Neural progenitor cell (in vitro differentiated cells): ENCODE measurements around the gene ZNF219. TPM values are rescaled to one million over a fixed set of nuclear protein-coding genes. Genes with fewer than 3 reads are reported as not detected.

Experiments
- DNase-seq: peaks from one replicate; pipeline ENCODE4 v3.0.0-alpha.2; 2016; ENCODE audit warnings: low spot score
- H2AFZ ChIP-seq: fragments of 200-600 bp; sonication (generic); replicated peaks from 2 replicates; pipeline ENCODE4 v1.6.1; 2016; ENCODE audit warnings: antibody characterized with exemption
- H3F3A ChIP-seq: fragments of 200-600 bp; sonication (generic); 2 replicates; pipeline ENCODE4 v1.6.1; 2016; ENCODE audit warnings: antibody characterized with exemption, low read depth
- H3K27ac ChIP-seq: fragments of 200-600 bp; sonication (generic); 2 replicates; pipeline ENCODE4 v1.5.1; 2016; ENCODE audit warnings: mild to moderate bottlenecking
- H3K27me3 ChIP-seq: fragments of 200-600 bp; sonication (generic); 2 replicates; pipeline ENCODE4 v1.6.1; 2016; ENCODE audit warnings: mild to moderate bottlenecking, moderate library complexity
- H3K36me3 ChIP-seq: fragments of 200-600 bp; sonication (generic); 2 replicates; pipeline ENCODE4 v1.5.1; 2016
- H3K4me1 ChIP-seq: fragments of 200-600 bp; sonication (generic); 2 replicates; pipeline ENCODE4 v1.6.1; 2016; ENCODE audit warnings: mixed run types
- H3K4me2 ChIP-seq: fragments of 200-600 bp; sonication (generic); 2 replicates; pipeline ENCODE4 v1.6.1; 2016
- H3K4me3 ChIP-seq: fragments of 200-600 bp; sonication (generic); 2 replicates; pipeline ENCODE4 v1.5.1; 2016
- H3K79me2 ChIP-seq: fragments of 200-600 bp; sonication (generic); 2 replicates; pipeline ENCODE4 v1.6.1; 2016; ENCODE audit warnings: low read depth
- H3K9ac ChIP-seq: fragments of 200-600 bp; sonication (generic); 2 replicates; pipeline ENCODE4 v1.6.1; 2016
- H3K9me3 ChIP-seq: fragments of 200-600 bp; sonication (generic); 2 replicates; pipeline ENCODE4 v1.5.1; 2016; ENCODE audit warnings: low read depth
- H4K20me1 ChIP-seq: fragments of 200-600 bp; sonication (generic); 2 replicates; pipeline ENCODE4 v1.6.1; 2016; ENCODE audit warnings: low read depth
- H3K27ac Mint-ChIP-seq: 3 replicates; pipeline ENCODE4 v1.8.0; 2021; ENCODE audit warnings: mixed read lengths
- H3K27me3 Mint-ChIP-seq: 2 replicates; pipeline ENCODE4 v1.8.0; 2022; ENCODE audit warnings: low read depth, mild to moderate bottlenecking, inconsistent platforms, moderate library complexity, mixed read lengths; ENCODE audit not compliant: insufficient read depth
- H3K36me3 Mint-ChIP-seq: 3 replicates; pipeline ENCODE4 v1.8.0; 2021; ENCODE audit warnings: mixed read lengths
- H3K4me1 Mint-ChIP-seq: 3 replicates; pipeline ENCODE4 v1.8.0; 2021; ENCODE audit warnings: mixed read lengths
- H3K4me3 Mint-ChIP-seq: 3 replicates; pipeline ENCODE4 v1.8.0; 2021; ENCODE audit warnings: mild to moderate bottlenecking, moderate library complexity, mixed read lengths
- H3K9me3 Mint-ChIP-seq: 3 replicates; pipeline ENCODE4 v1.8.0; 2020; ENCODE audit warnings: mixed read lengths
- EZH2 ChIP-seq: fragments of 200-600 bp; sonication (generic); IDR thresholded peaks from 2 replicates; pipeline ENCODE4 v1.6.1; 2017; ENCODE audit warnings: antibody characterized with exemption, mild to moderate bottlenecking, moderate library complexity
- EZH2phosphoT487 ChIP-seq: fragments of 200-600 bp; sonication (generic); IDR thresholded peaks from 2 replicates; pipeline ENCODE4 v1.6.1; 2017; ENCODE audit warnings: antibody characterized with exemption
- total RNA-seq: library from RNA; depleted of rRNA; stranded (reverse); fragments of >200 nt; gene quantifications from 2 replicates; pipeline ENCODE4 v1.2.3, GENCODE V29; 2015; ENCODE audit warnings: low replicate concordance
- TF ChIP-seq, protein P1 (sequence below): fragments of 200-600 bp; sonication (generic); IDR thresholded peaks from 2 replicates; pipeline ENCODE4 v1.5.1; 2017; ENCODE audit warnings: antibody characterized with exemption, mild to moderate bottlenecking

Gene ZNF219
- total RNA-seq, 1 donor from 2014 or later: 46.2 TPM

DNA sequence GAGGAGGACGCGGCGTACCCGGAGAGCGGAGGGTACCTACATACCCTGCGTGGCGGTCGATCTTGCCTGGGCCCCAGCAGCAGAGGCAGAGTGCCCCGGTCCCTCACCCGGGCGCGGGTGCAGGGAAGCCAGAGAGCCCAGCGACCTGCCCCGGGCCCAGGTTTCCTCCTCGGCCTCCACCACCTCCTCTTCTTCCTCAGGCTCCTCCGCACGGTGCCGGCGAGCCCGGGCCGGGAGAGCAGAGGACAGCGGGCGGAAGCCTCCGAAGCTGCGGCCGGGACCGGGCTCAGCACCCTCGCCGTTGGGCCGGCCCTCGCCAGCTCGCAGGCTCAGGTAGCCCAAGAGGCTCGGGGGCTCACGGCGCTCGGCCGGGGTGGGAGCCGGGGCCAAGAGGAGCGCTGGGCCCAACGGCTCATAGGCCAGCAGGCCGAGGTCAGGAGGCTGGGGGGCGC, 6.6 kb downstream of the ZNF219 start:
- Histone ChIP-seq H3K9ac (no peak overlapping the region), H3K4me3 (peak overlapping the region; percentile 27), H3K4me1 (peaks cover 52% of the 10 kb centered on the region), H3F3A (peaks cover 91% of the 10 kb centered on the region), H3K36me3 (peaks cover 5% of the 10 kb centered on the region), H3K9me3 (no peaks in the 10 kb centered on the region), H4K20me1 (peaks cover 89% of the 10 kb centered on the region), H3K4me2 (peak overlapping the region; percentile 87), H2AFZ (no peak overlapping the region), H3K27me3 (peaks cover 3% of the 10 kb centered on the region), H3K79me2 (peaks cover 66% of the 10 kb centered on the region), H3K27ac (no peak overlapping the region)
- peaks cover 71% of the 10 kb centered on the region for H3K4me1 Mint-ChIP-seq
- no peak for DNase-seq
- peak overlapping the region; percentile 69 for H3K4me3 Mint-ChIP-seq
- peaks cover 30% of the 10 kb centered on the region for H3K27me3 Mint-ChIP-seq
- TF ChIP-seq EZH2phosphoT487: no peak
- TF ChIP-seq, protein P1, sequence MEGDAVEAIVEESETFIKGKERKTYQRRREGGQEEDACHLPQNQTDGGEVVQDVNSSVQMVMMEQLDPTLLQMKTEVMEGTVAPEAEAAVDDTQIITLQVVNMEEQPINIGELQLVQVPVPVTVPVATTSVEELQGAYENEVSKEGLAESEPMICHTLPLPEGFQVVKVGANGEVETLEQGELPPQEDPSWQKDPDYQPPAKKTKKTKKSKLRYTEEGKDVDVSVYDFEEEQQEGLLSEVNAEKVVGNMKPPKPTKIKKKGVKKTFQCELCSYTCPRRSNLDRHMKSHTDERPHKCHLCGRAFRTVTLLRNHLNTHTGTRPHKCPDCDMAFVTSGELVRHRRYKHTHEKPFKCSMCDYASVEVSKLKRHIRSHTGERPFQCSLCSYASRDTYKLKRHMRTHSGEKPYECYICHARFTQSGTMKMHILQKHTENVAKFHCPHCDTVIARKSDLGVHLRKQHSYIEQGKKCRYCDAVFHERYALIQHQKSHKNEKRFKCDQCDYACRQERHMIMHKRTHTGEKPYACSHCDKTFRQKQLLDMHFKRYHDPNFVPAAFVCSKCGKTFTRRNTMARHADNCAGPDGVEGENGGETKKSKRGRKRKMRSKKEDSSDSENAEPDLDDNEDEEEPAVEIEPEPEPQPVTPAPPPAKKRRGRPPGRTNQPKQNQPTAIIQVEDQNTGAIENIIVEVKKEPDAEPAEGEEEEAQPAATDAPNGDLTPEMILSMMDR: no peak
- no peak for TF ChIP-seq EZH2
- H3K9me3 Mint-ChIP-seq: peaks cover 7% of the 10 kb centered on the region
- H3K27ac Mint-ChIP-seq: peak overlapping the region; percentile 89
- H3K36me3 Mint-ChIP-seq: peaks cover 38% of the 10 kb centered on the region

DNA sequence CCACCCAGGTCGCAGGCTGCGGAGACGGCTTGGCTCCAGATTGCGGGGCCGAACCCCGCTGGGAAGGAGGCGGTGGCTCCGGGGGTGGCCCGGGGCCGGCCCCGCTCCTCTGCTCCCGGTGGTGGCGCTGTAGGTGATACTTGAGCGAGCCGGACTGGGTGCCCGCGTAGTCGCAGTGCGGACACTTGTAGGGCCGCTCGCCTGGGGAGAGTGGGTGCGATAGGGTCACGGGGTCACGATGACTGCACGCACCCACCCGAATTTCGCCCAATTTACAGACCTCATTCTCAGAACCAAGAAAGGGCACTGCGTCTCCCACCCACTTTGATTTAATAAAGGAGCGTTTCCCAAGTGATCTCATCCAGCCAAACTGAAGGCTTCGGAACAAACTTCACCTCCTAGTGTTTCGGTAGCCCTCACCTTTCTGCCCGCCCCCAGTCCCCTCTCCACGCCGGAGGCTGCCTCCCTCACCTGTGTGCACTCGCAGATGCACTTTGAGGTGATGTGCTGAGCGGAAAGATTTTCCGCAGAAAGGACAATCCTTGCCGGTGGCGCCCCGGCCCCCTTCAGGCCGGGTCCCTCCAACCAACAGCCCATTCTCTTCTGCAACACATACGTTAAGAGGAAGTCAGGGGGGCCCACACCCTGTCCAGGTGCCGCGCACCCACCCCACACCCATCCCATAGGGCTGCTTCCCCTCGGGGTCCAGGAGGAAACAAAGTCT, 7.4 kb downstream of the ZNF219 start:
- Mint-ChIP-seq H3K9me3 (peaks cover 9% of the 10 kb centered on the region), H3K36me3 (peaks cover 44% of the 10 kb centered on the region), H3K27ac (peak overlapping the region; percentile 89), H3K4me3 (peak overlapping the region; percentile 69), H3K27me3 (peaks cover 30% of the 10 kb centered on the region), H3K4me1 (peaks cover 69% of the 10 kb centered on the region)
- no peak for DNase-seq
- TF ChIP-seq, protein P1: no peak
- TF ChIP-seq EZH2phosphoT487 (no peak), EZH2 (no peak)
- Histone ChIP-seq H3K4me3 (no peak overlapping the region), H3K4me2 (peak overlapping the region; percentile 87), H3K9ac (no peak overlapping the region), H2AFZ (no peak overlapping the region), H3F3A (peaks cover 91% of the 10 kb centered on the region), H4K20me1 (peaks cover 84% of the 10 kb centered on the region), H3K36me3 (peaks cover 5% of the 10 kb centered on the region), H3K27ac (peak overlapping the region; percentile 38), H3K79me2 (peaks cover 58% of the 10 kb centered on the region), H3K27me3 (peaks cover 3% of the 10 kb centered on the region), H3K4me1 (peaks cover 45% of the 10 kb centered on the region), H3K9me3 (no peaks in the 10 kb centered on the region)

DNA sequence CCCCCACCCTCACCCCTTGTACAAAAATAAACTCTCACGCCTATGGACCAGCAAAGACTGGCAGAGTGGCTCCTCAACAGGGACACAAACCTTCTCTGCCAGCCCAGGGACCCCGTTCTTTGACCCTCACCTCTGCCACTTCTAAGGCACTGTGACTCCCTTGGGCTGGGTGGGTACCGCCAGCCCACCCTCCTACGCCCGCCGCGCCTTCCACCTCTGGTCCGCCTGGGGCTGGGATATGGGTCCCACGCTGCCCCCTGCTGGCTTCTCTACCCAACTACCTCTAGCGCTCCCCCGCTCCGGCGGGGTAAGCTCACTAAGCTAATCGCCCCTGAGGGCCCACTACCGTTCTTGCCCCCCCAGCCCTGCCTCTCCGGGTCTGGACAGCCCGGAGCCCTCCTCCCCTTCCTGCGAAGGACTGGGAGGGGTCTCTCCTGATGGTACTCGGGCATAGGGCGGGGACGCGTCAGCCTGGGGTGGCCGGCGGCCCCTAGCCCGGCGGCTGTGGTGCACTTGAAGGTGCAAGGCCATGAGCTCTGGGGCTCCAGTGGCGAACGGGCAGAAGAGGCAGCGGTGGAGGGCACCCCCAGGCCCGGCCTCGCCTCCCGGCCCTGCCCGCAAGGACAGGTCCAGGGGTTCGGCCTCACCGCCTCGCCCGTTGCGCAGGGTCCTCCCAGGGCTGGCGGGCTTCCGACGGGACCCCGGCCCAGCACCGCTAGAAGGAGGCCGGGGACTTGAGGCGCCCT, 8.1 kb downstream of the ZNF219 start:
- Histone ChIP-seq H3F3A (peaks cover 90% of the 10 kb centered on the region), H4K20me1 (peaks cover 77% of the 10 kb centered on the region), H3K9ac (no peak overlapping the region), H3K4me1 (peaks cover 38% of the 10 kb centered on the region), H3K27me3 (peaks cover 1% of the 10 kb centered on the region), H3K27ac (peak overlapping the region; percentile 58), H3K79me2 (peaks cover 51% of the 10 kb centered on the region), H3K36me3 (peaks cover 5% of the 10 kb centered on the region), H3K9me3 (no peaks in the 10 kb centered on the region), H2AFZ (no peak overlapping the region), H3K4me2 (no peak overlapping the region), H3K4me3 (no peak overlapping the region)
- Mint-ChIP-seq H3K4me3 (no peak overlapping the region), H3K36me3 (peaks cover 51% of the 10 kb centered on the region), H3K4me1 (peaks cover 67% of the 10 kb centered on the region), H3K9me3 (peaks cover 9% of the 10 kb centered on the region), H3K27ac (no peak overlapping the region), H3K27me3 (peaks cover 30% of the 10 kb centered on the region)
- TF ChIP-seq, protein P1: peak; percentile 66
- TF ChIP-seq EZH2phosphoT487: no peak
- peak; percentile 66 for DNase-seq
